Osteoblast (primary cell): ENCODE measurements around the gene TMEM165. TPM values are rescaled to one million over a fixed set of nuclear protein-coding genes. Genes with fewer than 3 reads are reported as not detected.

Source experiments
- DNase-seq: peaks from one replicate; pipeline ENCODE4 v3.0.0; 2011; ENCODE audit warnings: low spot score, mixed read lengths; ENCODE audit not compliant: insufficient read length; ENCODE audit errors: missing footprints
- H2AFZ ChIP-seq: 2 replicates; pipeline ENCODE4 v1.6.0; 2011; ENCODE audit warnings: mild to moderate bottlenecking, low read length
- H3K27ac ChIP-seq: 2 replicates; pipeline ENCODE4 v1.5.1; 2011; ENCODE audit warnings: mild to moderate bottlenecking, low read depth, low read length, moderate library complexity
- H3K27me3 ChIP-seq: 2 replicates; pipeline ENCODE4 v1.6.0; 2012; ENCODE audit warnings: mild to moderate bottlenecking, control low read depth, inconsistent platforms, low read length, moderate library complexity; ENCODE audit not compliant: insufficient read depth
- H3K36me3 ChIP-seq: 2 replicates; pipeline ENCODE4 v1.5.1; 2011; ENCODE audit warnings: mild to moderate bottlenecking, low read length, control low read depth, moderate library complexity; ENCODE audit not compliant: insufficient read depth
- H3K4me1 ChIP-seq: 2 replicates; pipeline ENCODE4 v1.5.1; 2011; ENCODE audit warnings: mild to moderate bottlenecking, low read length, control low read depth, moderate library complexity; ENCODE audit not compliant: insufficient read depth
- H3K4me2 ChIP-seq: 2 replicates; pipeline ENCODE4 v1.6.0; 2011; ENCODE audit warnings: mild to moderate bottlenecking, low read length; ENCODE audit not compliant: insufficient read depth
- H3K4me3 ChIP-seq: fragments of 200-600 bp; sonication (generic); 3 replicates; pipeline ENCODE4 v1.5.1; 2012; ENCODE audit warnings: mild to moderate bottlenecking, low read length, inconsistent platforms; ENCODE audit not compliant: insufficient read depth
- H3K79me2 ChIP-seq: 2 replicates; pipeline ENCODE4 v1.6.0; 2012; ENCODE audit warnings: mild to moderate bottlenecking, low read length, control low read depth, inconsistent platforms; ENCODE audit not compliant: insufficient read depth
- H3K9me3 ChIP-seq: 2 replicates; pipeline ENCODE4 v1.5.1; 2011; ENCODE audit warnings: low read depth, low read length, control low read depth
- H4K20me1 ChIP-seq: 2 replicates; pipeline ENCODE4 v1.6.0; 2012; ENCODE audit warnings: mild to moderate bottlenecking, low read length, control low read depth; ENCODE audit not compliant: insufficient read depth
- CTCF ChIP-seq: IDR thresholded peaks from 2 replicates; pipeline ENCODE4 v1.5.1; 2011; ENCODE audit warnings: mild to moderate bottlenecking, low read depth, low read length, moderate library complexity; ENCODE audit errors: extremely low read depth
- small RNA-seq: library from RNA; depleted of rRNA; stranded (forward); fragments of <200 nt; gene quantifications from one replicate; pipeline ENCODE3, GENCODE V24; 2012
- total RNA-seq: library from RNA; depleted of rRNA; stranded (reverse); fragments of >200 nt; gene quantifications from 2 replicates; pipeline ENCODE4 v1.2.3, GENCODE V29; 2012

Gene TMEM165
- total RNA-seq, 1 donor = 151 TPM

- Histone ChIP-seq H3K9me3 (peaks cover 5% of the 10 kb centered on the region), H3K4me2 (no peak overlapping the region)
Measured at GRCh38 chr4:55469979-55470378, 74.2 kb downstream of the TMEM165 start.

More at GRCh38 chr4:55469979-55470378, 74.2 kb downstream of the TMEM165 start:
- peaks cover 25% of the 10 kb centered on the region for H3K36me3 ChIP-seq
- no peak overlapping the region for H2AFZ ChIP-seq
- no peaks in the 10 kb centered on the region for H3K27me3 ChIP-seq
- H3K27ac ChIP-seq = no peak overlapping the region
- H3K4me3 ChIP-seq = no peak overlapping the region
- no peak for TF ChIP-seq CTCF
- H3K4me1 ChIP-seq = peaks cover 5% of the 10 kb centered on the region
- DNase-seq = no peak
- no peaks in the 10 kb centered on the region for H4K20me1 ChIP-seq
- H3K79me2 ChIP-seq = no peaks in the 10 kb centered on the region

Small RNA genes lying within 50 kb of the gene (small RNA-seq; reads per million reads assigned to genes)
- not detected for gene RF00019

Other genes with a start within 250 kb of the TMEM165 start
- 10.6 and 13.0 TPM in 2 replicates for gene SRD5A3, start 49.7 kb upstream of the TMEM165 start, total RNA-seq
- gene CLOCK, start 151.0 kb downstream of the TMEM165 start, total RNA-seq = 34.4 and 44.8 TPM in 2 replicates
- not detected in 2 replicates for gene PDCL2, start 196.3 kb downstream of the TMEM165 start, total RNA-seq
- not detected in 2 replicates for gene NMU, start 240.3 kb downstream of the TMEM165 start, total RNA-seq